PC-9 (cell line): Measurements from ENCODE around the gene PTPDC1. TPM values are rescaled to one million over a fixed set of nuclear protein-coding genes. Genes with fewer than 3 reads are reported as not detected.

Experiments
- BruUV-seq: library from RNA; stranded (reverse); fragments of 400-500 nt; replicated peaks from 2 replicates; lab custom pipeline; 2021; lab: Mats Ljungman, UMichigan
- CTCF ChIA-PET: fragments of 300-600 bp; sonication (Branson Sonifier 250); formaldehyde crosslinking; loops from one replicate; lab custom pipeline; 2022; ENCODE audit warnings: antibody characterized with exemption; lab: Charles Lee
- POLR2A ChIA-PET: fragments of 300-600 bp; sonication (Branson Sonifier 250); formaldehyde crosslinking; loops from one replicate; lab custom pipeline; 2022; ENCODE audit warnings: antibody characterized with exemption; ENCODE audit not compliant: unreplicated experiment; lab: Charles Lee
- DNase-seq, 2 experiments: peaks; one replicate each; pipeline versions ENCODE4 v3.0.0 to v3.0.0-alpha.2; 2015 to 2022; ENCODE audit warnings: mixed read lengths in 1 of 2
- H2AFZ ChIP-seq: fragments of 200-600 bp; sonication (generic); 2 replicates; pipeline ENCODE4 v1.8.1; 2017; ENCODE audit warnings: antibody characterized with exemption
- H3F3A ChIP-seq: fragments of 200-600 bp; sonication (generic); 2 replicates; pipeline ENCODE4 v1.8.1; 2017; ENCODE audit warnings: antibody characterized with exemption, mild to moderate bottlenecking, low read depth; ENCODE audit not compliant: insufficient read depth
- H3K27ac ChIP-seq: fragments of 200-600 bp; sonication (generic); 2 replicates; pipeline ENCODE4 v1.6.1; 2016; ENCODE audit warnings: mixed run types
- H3K27me3 ChIP-seq: fragments of 200-600 bp; sonication (generic); 2 replicates; pipeline ENCODE4 v1.6.1; 2016; ENCODE audit warnings: low read depth, mixed run types; ENCODE audit not compliant: insufficient read depth
- H3K36me3 ChIP-seq: fragments of 200-600 bp; sonication (generic); 2 replicates; pipeline ENCODE4 v1.6.1; 2016; ENCODE audit warnings: low read depth, mixed run types
- H3K4me1 ChIP-seq: fragments of 200-600 bp; sonication (generic); replicated peaks from 2 replicates; pipeline ENCODE4 v1.6.1; 2016; ENCODE audit warnings: mixed run types; ENCODE audit not compliant: insufficient read depth
- H3K4me2 ChIP-seq: fragments of 200-600 bp; sonication (generic); 2 replicates; pipeline ENCODE4 v1.6.1; 2017; ENCODE audit warnings: mixed run types
- H3K4me3 ChIP-seq: fragments of 200-600 bp; sonication (generic); 2 replicates; pipeline ENCODE4 v1.6.1; 2016; ENCODE audit warnings: mixed run types
- H3K79me2 ChIP-seq: fragments of 200-600 bp; sonication (generic); 2 replicates; pipeline ENCODE4 v1.6.1; 2017; ENCODE audit warnings: low read depth, mixed run types
- H3K9me2 ChIP-seq: fragments of 200-600 bp; sonication (generic); 2 replicates; pipeline ENCODE4 v1.8.1; 2017; ENCODE audit warnings: mild to moderate bottlenecking; ENCODE audit not compliant: insufficient read depth
- H3K9me3 ChIP-seq: fragments of 200-600 bp; sonication (generic); 2 replicates; pipeline ENCODE4 v1.8.1; 2016; ENCODE audit warnings: low read depth; ENCODE audit not compliant: insufficient read depth
- H4K20me1 ChIP-seq: fragments of 200-600 bp; sonication (generic); 2 replicates; pipeline ENCODE4 v1.8.1; 2017; ENCODE audit not compliant: insufficient read depth
- EZH2 ChIP-seq: fragments of 200-600 bp; sonication (generic); IDR thresholded peaks from 2 replicates; pipeline ENCODE4 v1.8.0; 2017; ENCODE audit warnings: antibody characterized with exemption, low read depth
- intact Hi-C: fragments of 100-400 bp; cut with micrococcal nuclease; formaldehyde crosslinking; loops from one replicate; pipeline ENCODE4 v1.10.0; 2022; ENCODE audit not compliant: unreplicated experiment
- total RNA-seq: library from RNA; stranded (reverse); gene quantifications from 2 replicates; pipeline ENCODE4 v1.2.3, GENCODE V29; 2021
- TF ChIP-seq, protein P1 (sequence below): fragments of 200-600 bp; sonication (generic); conservative IDR thresholded peaks from 2 replicates; pipeline ENCODE4 v1.6.1; 2017; ENCODE audit warnings: mixed run types, antibody characterized with exemption, mild to moderate bottlenecking, moderate library complexity

PTPDC1 gene
- total RNA-seq, 1 experiment from 2014 or later = 7.4 TPM

DNA sequence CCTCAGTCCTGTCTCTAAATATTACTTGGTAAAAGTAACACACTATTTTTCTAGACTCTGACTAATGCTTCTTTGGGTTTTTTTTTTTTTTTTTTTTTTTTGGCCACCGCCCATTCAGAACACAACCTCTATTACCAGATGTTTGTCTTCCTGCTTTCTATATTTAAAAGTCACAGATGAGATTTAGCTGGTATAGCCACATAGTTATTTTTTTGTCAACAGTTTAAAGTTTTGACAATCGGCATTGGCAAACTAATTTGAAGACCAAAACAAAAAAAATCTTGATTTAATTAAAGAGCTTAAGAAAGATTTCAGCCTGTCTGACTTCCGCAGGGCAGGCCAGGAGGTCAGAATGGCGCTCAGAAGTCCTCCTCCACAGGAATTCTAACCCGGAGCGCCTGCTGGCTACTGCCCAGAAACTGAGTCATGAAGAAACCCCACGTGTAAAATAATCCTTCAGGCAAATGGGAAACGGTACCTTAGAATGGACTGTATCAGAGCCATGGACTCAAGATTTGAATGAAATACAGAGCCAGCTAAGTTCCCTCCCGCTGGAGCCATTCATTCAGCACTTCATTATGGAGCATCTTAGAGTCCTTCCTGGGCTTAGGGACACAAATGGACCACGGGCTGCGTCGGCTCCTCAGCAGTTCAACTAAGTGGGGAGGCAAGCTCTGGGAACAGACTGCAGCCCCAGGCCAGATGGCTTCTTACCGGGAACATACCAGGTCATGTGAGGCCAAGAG lies 55.6 kb downstream of the PTPDC1 start:
- CTCF ChIA-PET = interaction anchor here (0.7 kb wide), 3 partner anchors 25 to 176 kb away, joined by 13 to 24 read pairs (median 15); no protein-coding TSS in a partner anchor
- H2AFZ ChIP-seq = peak overlapping the region; percentile 12; the same call in 1 of the 2 replicates

DNA sequence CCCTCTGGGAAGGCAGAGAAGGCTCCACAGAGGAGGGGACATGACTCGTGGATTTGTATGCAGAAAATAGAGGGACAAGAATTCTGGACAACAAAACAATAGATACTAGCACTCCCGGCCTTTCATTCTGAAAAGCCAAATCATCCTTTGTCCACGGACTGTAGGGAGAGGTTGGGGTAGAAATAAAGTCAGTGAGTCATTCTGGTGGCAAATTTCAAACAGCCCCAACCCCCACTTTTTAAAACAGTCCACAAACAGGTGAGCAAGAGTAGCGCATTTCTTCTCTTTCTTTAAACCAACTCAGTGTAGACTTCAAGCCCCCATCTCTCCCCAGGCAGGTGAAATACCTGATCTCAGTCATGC lies 56.1 kb downstream of the PTPDC1 start:
- Histone ChIP-seq H3K4me3 (no peak overlapping the region), H3K9me3 (no peaks in the 10 kb centered on the region), H3F3A (no peaks in the 10 kb centered on the region), H3K9me2 (no peaks in the 10 kb centered on the region), H3K4me2 (no peak overlapping the region), H3K4me1 (no peaks in the 10 kb centered on the region), H3K36me3 (no peaks in the 10 kb centered on the region), H3K27ac (no peak overlapping the region), H3K27me3 (no peaks in the 10 kb centered on the region), H3K79me2 (no peaks in the 10 kb centered on the region), H4K20me1 (no peaks in the 10 kb centered on the region), H2AFZ (no peak overlapping the region; the same call in 1 of the 2 replicates)
- ChIA-PET POLR2A (no interaction called here), CTCF (no interaction called here)
- intact Hi-C loops = loop anchor here (1.0 kb wide), 1 partner anchor 26 kb away; no protein-coding TSS in a partner anchor
- no peak for DNase-seq
- TF ChIP-seq, protein P1, sequence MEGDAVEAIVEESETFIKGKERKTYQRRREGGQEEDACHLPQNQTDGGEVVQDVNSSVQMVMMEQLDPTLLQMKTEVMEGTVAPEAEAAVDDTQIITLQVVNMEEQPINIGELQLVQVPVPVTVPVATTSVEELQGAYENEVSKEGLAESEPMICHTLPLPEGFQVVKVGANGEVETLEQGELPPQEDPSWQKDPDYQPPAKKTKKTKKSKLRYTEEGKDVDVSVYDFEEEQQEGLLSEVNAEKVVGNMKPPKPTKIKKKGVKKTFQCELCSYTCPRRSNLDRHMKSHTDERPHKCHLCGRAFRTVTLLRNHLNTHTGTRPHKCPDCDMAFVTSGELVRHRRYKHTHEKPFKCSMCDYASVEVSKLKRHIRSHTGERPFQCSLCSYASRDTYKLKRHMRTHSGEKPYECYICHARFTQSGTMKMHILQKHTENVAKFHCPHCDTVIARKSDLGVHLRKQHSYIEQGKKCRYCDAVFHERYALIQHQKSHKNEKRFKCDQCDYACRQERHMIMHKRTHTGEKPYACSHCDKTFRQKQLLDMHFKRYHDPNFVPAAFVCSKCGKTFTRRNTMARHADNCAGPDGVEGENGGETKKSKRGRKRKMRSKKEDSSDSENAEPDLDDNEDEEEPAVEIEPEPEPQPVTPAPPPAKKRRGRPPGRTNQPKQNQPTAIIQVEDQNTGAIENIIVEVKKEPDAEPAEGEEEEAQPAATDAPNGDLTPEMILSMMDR = no peak
- no peak for TF ChIP-seq EZH2
- no TSS peak for BruUV-seq

More for the DNA sequence above, 55.6 kb downstream of the PTPDC1 start:
- Histone ChIP-seq H3K79me2 (no peaks in the 10 kb centered on the region), H3K4me1 (no peaks in the 10 kb centered on the region), H3K4me3 (no peak overlapping the region), H4K20me1 (no peaks in the 10 kb centered on the region), H3K27me3 (no peaks in the 10 kb centered on the region), H3K36me3 (no peaks in the 10 kb centered on the region), H3F3A (no peaks in the 10 kb centered on the region), H3K4me2 (no peak overlapping the region; the same call in 1 of the 2 replicates), H3K27ac (no peak overlapping the region), H3K9me3 (no peaks in the 10 kb centered on the region), H3K9me2 (no peaks in the 10 kb centered on the region)
- DNase-seq = peak in 1 of 2 experiments; percentile 79
- intact Hi-C loops = loop anchor here (1.0 kb wide), 1 partner anchor 26 kb away; no protein-coding TSS in a partner anchor
- TF ChIP-seq EZH2 = no peak
- TF ChIP-seq, protein P1 = no peak
- POLR2A ChIA-PET = no interaction called here
- TSS peak; percentile 79 for BruUV-seq

DNA sequence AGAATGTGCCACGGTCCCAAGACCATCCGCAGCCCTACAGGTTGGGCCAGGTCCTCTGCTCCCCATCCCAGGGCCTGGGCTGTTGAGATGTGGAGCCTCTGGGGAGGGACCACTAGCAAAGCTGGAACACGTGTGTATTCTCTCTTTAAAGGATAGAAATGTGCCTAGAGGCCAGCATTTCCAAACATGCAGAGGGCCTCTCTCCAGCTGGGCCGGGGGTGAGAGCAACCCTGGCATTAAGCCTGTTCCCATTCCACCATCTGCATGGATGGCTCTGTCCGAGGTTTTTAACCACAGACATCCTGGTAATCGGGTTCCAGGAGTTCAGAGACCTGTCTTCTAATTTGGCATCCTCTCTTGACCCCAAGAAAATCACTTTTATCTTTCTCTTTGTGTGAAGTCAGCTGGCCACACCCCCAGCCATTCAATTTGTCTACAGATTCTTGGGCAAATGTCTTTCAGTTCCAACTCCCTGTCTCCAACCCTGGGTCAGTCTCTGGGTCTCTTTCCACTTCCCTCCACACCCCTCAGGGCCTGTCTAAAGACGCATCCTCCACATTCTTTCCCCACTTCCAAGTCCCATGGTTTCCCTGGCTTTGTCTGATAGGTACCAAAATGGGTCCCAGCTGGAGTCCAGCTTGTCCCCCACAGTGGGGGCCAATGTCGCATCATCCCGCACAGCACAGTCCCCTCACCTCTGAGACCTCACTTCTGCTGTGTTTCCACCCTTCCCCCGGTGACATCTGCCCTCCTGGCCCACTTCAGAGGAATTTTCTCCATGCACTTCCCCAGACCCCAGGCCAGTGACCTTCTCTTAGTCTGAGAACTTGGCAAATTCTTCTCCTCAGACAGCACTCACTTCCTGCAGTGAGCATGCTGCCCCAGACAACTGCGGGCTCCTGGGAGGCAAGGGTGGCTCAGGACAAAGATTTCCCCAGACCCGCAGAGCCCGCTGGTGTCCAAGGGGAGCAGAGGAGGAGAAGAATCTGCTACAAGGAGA lies 56.8 kb downstream of the PTPDC1 start:
- DNase-seq = no peak
- H2AFZ ChIP-seq = no peak overlapping the region
- H3K27ac ChIP-seq = no peak overlapping the region
- no peaks in the 10 kb centered on the region for H3F3A ChIP-seq
- CTCF ChIA-PET = no interaction called here
- H3K9me2 ChIP-seq = no peaks in the 10 kb centered on the region
- H3K4me3 ChIP-seq = no peak overlapping the region
- POLR2A ChIA-PET = interaction anchor here (0.7 kb wide), 1 partner anchor 1762 kb away, joined by 6 read pairs; no protein-coding TSS in a partner anchor
- H3K27me3 ChIP-seq = no peaks in the 10 kb centered on the region
- no peaks in the 10 kb centered on the region for H3K9me3 ChIP-seq
- intact Hi-C loops = loop anchor here (1.0 kb wide), 1 partner anchor 25 kb away; no protein-coding TSS in a partner anchor
- no peak for TF ChIP-seq EZH2
- TF ChIP-seq, protein P1 = no peak
- no peaks in the 10 kb centered on the region for H4K20me1 ChIP-seq
- H3K4me2 ChIP-seq = no peak overlapping the region
- H3K36me3 ChIP-seq = no peaks in the 10 kb centered on the region
- no peaks in the 10 kb centered on the region for H3K79me2 ChIP-seq
- no TSS peak for BruUV-seq
- no peaks in the 10 kb centered on the region for H3K4me1 ChIP-seq
